ENCODE measurements around the gene NDUFV3.

DNA sequence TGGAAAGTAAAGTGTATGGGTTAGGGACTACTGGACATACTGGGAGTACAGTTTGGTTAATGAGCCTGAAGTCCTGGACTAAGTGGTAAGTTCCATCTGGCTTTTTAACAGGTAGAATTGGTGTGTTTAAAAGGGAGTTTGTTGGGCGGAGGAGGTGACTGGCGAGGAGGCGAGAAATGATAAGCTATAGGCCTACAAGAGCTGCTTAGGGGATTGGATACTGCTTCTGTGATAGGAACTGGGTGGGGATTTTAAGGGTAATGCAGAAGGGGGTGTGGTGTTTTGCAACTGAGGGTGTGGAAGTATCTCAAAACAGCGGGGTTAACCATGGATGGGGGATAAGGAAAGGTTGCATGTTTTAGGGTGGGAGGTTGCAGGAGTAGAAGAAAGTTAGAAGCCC, 28.8 kb downstream of the NDUFV3 start:
- TF ChIP-seq, protein P1, sequence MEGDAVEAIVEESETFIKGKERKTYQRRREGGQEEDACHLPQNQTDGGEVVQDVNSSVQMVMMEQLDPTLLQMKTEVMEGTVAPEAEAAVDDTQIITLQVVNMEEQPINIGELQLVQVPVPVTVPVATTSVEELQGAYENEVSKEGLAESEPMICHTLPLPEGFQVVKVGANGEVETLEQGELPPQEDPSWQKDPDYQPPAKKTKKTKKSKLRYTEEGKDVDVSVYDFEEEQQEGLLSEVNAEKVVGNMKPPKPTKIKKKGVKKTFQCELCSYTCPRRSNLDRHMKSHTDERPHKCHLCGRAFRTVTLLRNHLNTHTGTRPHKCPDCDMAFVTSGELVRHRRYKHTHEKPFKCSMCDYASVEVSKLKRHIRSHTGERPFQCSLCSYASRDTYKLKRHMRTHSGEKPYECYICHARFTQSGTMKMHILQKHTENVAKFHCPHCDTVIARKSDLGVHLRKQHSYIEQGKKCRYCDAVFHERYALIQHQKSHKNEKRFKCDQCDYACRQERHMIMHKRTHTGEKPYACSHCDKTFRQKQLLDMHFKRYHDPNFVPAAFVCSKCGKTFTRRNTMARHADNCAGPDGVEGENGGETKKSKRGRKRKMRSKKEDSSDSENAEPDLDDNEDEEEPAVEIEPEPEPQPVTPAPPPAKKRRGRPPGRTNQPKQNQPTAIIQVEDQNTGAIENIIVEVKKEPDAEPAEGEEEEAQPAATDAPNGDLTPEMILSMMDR (IDR thresholded peaks at IDR 0.05): no peak
- no peak for TF ChIP-seq POLR2A (IDR thresholded peaks at IDR 0.05)
